ENCODE measurements around the gene MAU2.

- TF ChIP-seq, protein P1, sequence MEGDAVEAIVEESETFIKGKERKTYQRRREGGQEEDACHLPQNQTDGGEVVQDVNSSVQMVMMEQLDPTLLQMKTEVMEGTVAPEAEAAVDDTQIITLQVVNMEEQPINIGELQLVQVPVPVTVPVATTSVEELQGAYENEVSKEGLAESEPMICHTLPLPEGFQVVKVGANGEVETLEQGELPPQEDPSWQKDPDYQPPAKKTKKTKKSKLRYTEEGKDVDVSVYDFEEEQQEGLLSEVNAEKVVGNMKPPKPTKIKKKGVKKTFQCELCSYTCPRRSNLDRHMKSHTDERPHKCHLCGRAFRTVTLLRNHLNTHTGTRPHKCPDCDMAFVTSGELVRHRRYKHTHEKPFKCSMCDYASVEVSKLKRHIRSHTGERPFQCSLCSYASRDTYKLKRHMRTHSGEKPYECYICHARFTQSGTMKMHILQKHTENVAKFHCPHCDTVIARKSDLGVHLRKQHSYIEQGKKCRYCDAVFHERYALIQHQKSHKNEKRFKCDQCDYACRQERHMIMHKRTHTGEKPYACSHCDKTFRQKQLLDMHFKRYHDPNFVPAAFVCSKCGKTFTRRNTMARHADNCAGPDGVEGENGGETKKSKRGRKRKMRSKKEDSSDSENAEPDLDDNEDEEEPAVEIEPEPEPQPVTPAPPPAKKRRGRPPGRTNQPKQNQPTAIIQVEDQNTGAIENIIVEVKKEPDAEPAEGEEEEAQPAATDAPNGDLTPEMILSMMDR (IDR thresholded peaks at IDR 0.05) = no peak
- no peak for TF ChIP-seq POLR2A (IDR thresholded peaks at IDR 0.05)
These were observed 16.5 kb downstream of the MAU2 start for GRCh38 chr19:19337120-19337519.

All from Peyer's patch (tissue), 4 donors.